CD4-positive, alpha-beta memory T cell (primary cell): ENCODE data around the gene LPP. TPM values are rescaled to one million over a fixed set of nuclear protein-coding genes. Genes with fewer than 3 reads are reported as not detected.

Experiments
- CTCF ChIA-PET: fragments of 350-600 bp; sonication (Branson Sonifier 250); formaldehyde crosslinking; loops from one replicate; lab custom pipeline; 2021; ENCODE audit warnings: inconsistent platforms; ENCODE audit not compliant: partially characterized antibody; lab: Charles Lee
- POLR2A ChIA-PET: fragments of 350-600 bp; sonication (Branson Sonifier 250); formaldehyde crosslinking; loops from one replicate; lab custom pipeline; 2021; ENCODE audit not compliant: partially characterized antibody; lab: Charles Lee
- DNase-seq, 5 donors: peaks; one replicate each; pipeline versions ENCODE4 v3.0.0 to v3.0.0-alpha.2; 2020 to 2022; ENCODE audit warnings: mixed read lengths in 1 of 5
- H3K27ac ChIP-seq: one replicate; pipeline ENCODE4 v1.7.0; 2013; ENCODE audit warnings: low read depth, low read length
- H3K27me3 ChIP-seq: 2 replicates; pipeline ENCODE4 v1.7.0; 2013; ENCODE audit warnings: mild to moderate bottlenecking, low read length, moderate library complexity; ENCODE audit not compliant: insufficient read depth
- H3K36me3 ChIP-seq: 2 replicates; pipeline ENCODE4 v1.7.0; 2013; ENCODE audit warnings: mild to moderate bottlenecking, low read length, moderate library complexity; ENCODE audit not compliant: insufficient read depth
- H3K4me1 ChIP-seq: 2 replicates; pipeline ENCODE4 v1.7.0; 2013; ENCODE audit warnings: mild to moderate bottlenecking, low read length, moderate library complexity; ENCODE audit not compliant: insufficient read depth
- H3K4me3 ChIP-seq, 2 donors: one replicate each; pipeline ENCODE4 v1.7.0; 2013; ENCODE audit warnings: low read length in 2 of 2, mild to moderate bottlenecking in 1 of 2
- H3K9me3 ChIP-seq, 2 donors: one replicate each; pipeline ENCODE4 v1.7.0; 2013; ENCODE audit warnings: low read length in 2 of 2, control low read depth in 1 of 2; ENCODE audit not compliant: control insufficient read depth in 1 of 2
- H3K27ac Mint-ChIP-seq, 7 donors: one replicate each; pipeline ENCODE4 v1.8.0; 2020 to 2021; ENCODE audit warnings: mixed read lengths in 7 of 7, mild to moderate bottlenecking in 6 of 7, inconsistent platforms in 3 of 7, moderate library complexity in 3 of 7
- H3K27me3 Mint-ChIP-seq, 2 donors: one replicate each; pipeline ENCODE4 v1.8.0; 2020 to 2021; ENCODE audit warnings: mixed read lengths in 2 of 2
- H3K36me3 Mint-ChIP-seq, 2 donors: one replicate each; pipeline ENCODE4 v1.8.0; 2020 to 2021; ENCODE audit warnings: mixed read lengths in 2 of 2, inconsistent platforms in 1 of 2, mild to moderate bottlenecking in 1 of 2
- H3K4me1 Mint-ChIP-seq, 4 donors: one replicate each; pipeline ENCODE4 v1.8.0; 2020 to 2021; ENCODE audit warnings: mixed read lengths in 4 of 4, mild to moderate bottlenecking in 1 of 4
- H3K4me3 Mint-ChIP-seq, 8 donors: one replicate each; pipeline ENCODE4 v1.8.0; 2020 to 2021; ENCODE audit warnings: mixed read lengths in 8 of 8, mild to moderate bottlenecking in 7 of 8, moderate library complexity in 6 of 8, inconsistent platforms in 3 of 8
- H3K9me3 Mint-ChIP-seq, 8 donors: one replicate each; pipeline ENCODE4 v1.8.0; 2020 to 2021; ENCODE audit warnings: mixed read lengths in 8 of 8, mild to moderate bottlenecking in 5 of 8, inconsistent platforms in 3 of 8, moderate library complexity in 1 of 8
- intact Hi-C: fragments of 100-400 bp; cut with micrococcal nuclease; formaldehyde crosslinking; loops from one replicate; pipeline ENCODE4 v1.15.1; 2023
- polyA plus RNA-seq, 2 donors: library from polyadenylated mRNA; unstranded; fragments of 300-500 nt; fragmentation: Illumina TruSeq; gene quantifications; one replicate each; pipeline ENCODE4 v1.2.3, GENCODE V29; 2021
- total RNA-seq, 2 experiments: library from RNA; stranded (reverse); gene quantifications; one replicate each; pipeline ENCODE4 v1.2.3, GENCODE V29; 2021

The LPP gene
- total and polyA plus RNA-seq, 4 experiments from 2014 or later: 10.4 to 27.2 (median 24.7) TPM

DNA sequence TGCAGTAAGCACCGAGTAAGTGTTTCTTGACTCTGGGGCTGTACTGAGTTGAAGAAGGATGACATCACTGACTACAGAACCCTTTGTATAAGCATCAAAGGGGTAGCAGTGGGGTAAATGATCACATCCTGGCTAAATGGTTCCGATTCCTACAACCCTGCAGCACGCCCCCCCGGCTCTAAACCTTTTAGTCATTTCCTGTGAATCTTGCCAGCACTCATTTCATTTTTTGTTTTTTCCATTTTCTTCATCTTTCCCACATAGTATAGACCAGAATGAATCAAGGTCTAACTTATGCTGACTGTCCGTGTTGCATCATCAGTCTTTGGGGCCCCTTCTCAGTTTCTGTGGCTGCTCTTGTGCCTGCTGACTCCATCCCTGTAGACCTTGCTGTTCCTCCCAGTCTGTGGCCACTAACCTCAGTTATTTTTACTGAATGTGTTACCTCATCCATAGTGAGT is 634.7 kb downstream of the LPP start:
- H3K36me3 Mint-ChIP-seq: peaks cover 4 to 7% of the 10 kb centered on the region in 2 donors
- H3K27me3 Mint-ChIP-seq: no peaks in the 10 kb centered on the region
- ChIA-PET POLR2A (no interaction called here), CTCF (interaction anchor here (1.7 to 2.5 kb wide), 2 partner anchors 32 to 1048 kb away, joined by 4 to 11 read pairs; no protein-coding TSS in a partner anchor)
- peaks cover 0 to 3% (median 0%) of the 10 kb centered on the region in 4 donors for H3K4me1 Mint-ChIP-seq
- Histone ChIP-seq H3K27ac (no peak overlapping the region), H3K4me1 (peaks cover 18% of the 10 kb centered on the region), H3K9me3 (no peaks in the 10 kb centered on the region), H3K4me3 (no peak overlapping the region), H3K27me3 (no peaks in the 10 kb centered on the region), H3K36me3 (no peaks in the 10 kb centered on the region)
- intact Hi-C loops: no loop called here
- H3K4me3 Mint-ChIP-seq: no peak overlapping the region
- no peak overlapping the region for H3K27ac Mint-ChIP-seq
- peak; percentile 31 to 79 (median 50) for DNase-seq
- H3K9me3 Mint-ChIP-seq: no peaks in the 10 kb centered on the region

DNA sequence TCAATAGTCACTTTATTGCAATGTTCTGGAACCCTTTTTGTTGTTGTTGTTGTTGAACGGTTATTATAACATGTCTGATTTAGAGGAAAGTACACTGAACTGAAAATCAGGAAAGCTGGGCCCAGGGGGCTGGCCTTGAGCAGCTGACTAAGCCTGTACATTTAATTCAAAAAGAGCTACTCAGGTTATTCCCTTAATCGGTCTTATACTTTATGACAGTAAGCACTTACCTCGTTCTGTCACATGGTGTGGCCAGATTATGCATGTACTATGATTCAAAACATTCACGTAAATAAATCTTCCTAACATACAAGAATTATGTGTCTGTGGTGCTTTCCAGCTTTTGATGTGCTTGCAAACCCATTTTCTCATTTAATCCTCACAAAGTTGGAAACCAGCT is 635.3 kb downstream of the LPP start:
- H3K9me3 Mint-ChIP-seq: no peaks in the 10 kb centered on the region
- peaks cover 18% of the 10 kb centered on the region for H3K4me1 ChIP-seq
- H3K27me3 Mint-ChIP-seq: no peaks in the 10 kb centered on the region
- H3K4me3 Mint-ChIP-seq: no peak overlapping the region
- H3K27me3 ChIP-seq: no peaks in the 10 kb centered on the region
- H3K27ac ChIP-seq: no peak overlapping the region
- CTCF ChIA-PET: interaction anchor here (2.5 kb wide), 1 partner anchor 1049 kb away, joined by 11 read pairs; no protein-coding TSS in a partner anchor
- intact Hi-C loops: no loop called here
- POLR2A ChIA-PET: no interaction called here
- H3K27ac Mint-ChIP-seq: no peak overlapping the region
- H3K4me3 ChIP-seq: no peak overlapping the region
- H3K4me1 Mint-ChIP-seq: peaks cover 0 to 3% (median 0%) of the 10 kb centered on the region in 4 donors
- no peaks in the 10 kb centered on the region for H3K36me3 ChIP-seq
- H3K9me3 ChIP-seq: no peaks in the 10 kb centered on the region
- no peak for DNase-seq
- peaks cover 4 to 7% of the 10 kb centered on the region in 2 donors for H3K36me3 Mint-ChIP-seq

DNA sequence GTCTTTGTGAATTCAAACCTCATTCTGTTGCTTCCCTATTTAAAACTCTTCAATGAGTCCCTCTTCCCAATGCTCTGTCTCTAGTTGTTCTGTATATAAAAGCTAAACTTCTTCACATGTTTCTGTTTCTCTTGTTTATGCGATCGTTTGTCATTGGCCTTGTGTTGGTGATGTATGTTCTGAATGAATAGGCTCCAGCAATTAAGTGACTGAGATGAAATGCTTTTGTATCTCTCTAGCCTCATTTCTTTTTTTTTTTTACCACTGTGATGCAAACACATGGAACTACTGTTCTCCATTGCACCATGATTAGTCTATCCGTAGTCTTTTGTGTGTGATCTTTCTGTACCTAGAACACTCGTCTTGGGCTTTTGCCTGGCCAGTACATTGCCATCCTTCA is 637.4 kb downstream of the LPP start:
- ChIA-PET CTCF (interaction anchor here (1.0 kb wide), 1 partner anchor 1051 kb away, joined by 3 read pairs; no protein-coding TSS in a partner anchor), POLR2A (no interaction called here)
- Histone ChIP-seq H3K4me3 (no peak overlapping the region), H3K36me3 (no peaks in the 10 kb centered on the region), H3K9me3 (no peaks in the 10 kb centered on the region), H3K27me3 (no peaks in the 10 kb centered on the region), H3K4me1 (peaks cover 18% of the 10 kb centered on the region), H3K27ac (no peak overlapping the region)
- no peaks in the 10 kb centered on the region for H3K4me1 Mint-ChIP-seq
- no peaks in the 10 kb centered on the region for H3K9me3 Mint-ChIP-seq
- no peak for DNase-seq
- H3K36me3 Mint-ChIP-seq: peaks cover 4 to 18% of the 10 kb centered on the region in 2 donors
- H3K4me3 Mint-ChIP-seq: no peak overlapping the region
- intact Hi-C loops: no loop called here
- H3K27ac Mint-ChIP-seq: peak overlapping the region in 2 of 7 donors; percentile 2 to 28
- no peaks in the 10 kb centered on the region for H3K27me3 Mint-ChIP-seq

DNA sequence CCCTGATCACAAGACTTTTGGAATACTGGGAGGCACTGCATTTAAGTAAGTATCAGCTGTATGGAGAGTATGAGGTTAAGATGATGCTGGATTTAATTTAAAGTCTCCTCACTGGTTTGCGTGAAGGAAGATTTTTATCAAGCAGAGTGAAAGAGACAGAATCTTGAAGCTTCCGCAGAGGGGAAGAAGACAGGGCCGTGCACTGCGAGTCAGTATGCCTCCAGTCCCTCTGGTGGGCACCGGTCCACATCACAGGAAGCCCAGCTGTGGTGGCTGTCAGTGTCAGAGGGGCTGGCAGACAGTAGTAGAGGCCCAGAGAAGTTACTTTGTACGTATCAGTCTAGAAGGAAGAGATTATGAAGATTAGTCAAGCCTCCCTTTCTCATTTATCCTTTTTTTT is 638.8 kb downstream of the LPP start:
- Histone ChIP-seq H3K4me3 (no peak overlapping the region), H3K36me3 (no peaks in the 10 kb centered on the region), H3K4me1 (peaks cover 12% of the 10 kb centered on the region), H3K9me3 (no peaks in the 10 kb centered on the region), H3K27me3 (no peaks in the 10 kb centered on the region), H3K27ac (no peak overlapping the region)
- Mint-ChIP-seq H3K4me1 (peaks cover 0 to 2% (median 0%) of the 10 kb centered on the region in 4 donors), H3K9me3 (no peaks in the 10 kb centered on the region), H3K27ac (no peak overlapping the region), H3K36me3 (peaks cover 4 to 26% of the 10 kb centered on the region in 2 donors), H3K27me3 (no peaks in the 10 kb centered on the region), H3K4me3 (no peak overlapping the region)
- POLR2A ChIA-PET: no interaction called here
- CTCF ChIA-PET: interaction anchor here (0.6 to 1.0 kb wide), 2 partner anchors 35 to 160 kb away, joined by 3 to 4 read pairs; no protein-coding TSS in a partner anchor
- no peak for DNase-seq
- intact Hi-C loops: no loop called here

DNA sequence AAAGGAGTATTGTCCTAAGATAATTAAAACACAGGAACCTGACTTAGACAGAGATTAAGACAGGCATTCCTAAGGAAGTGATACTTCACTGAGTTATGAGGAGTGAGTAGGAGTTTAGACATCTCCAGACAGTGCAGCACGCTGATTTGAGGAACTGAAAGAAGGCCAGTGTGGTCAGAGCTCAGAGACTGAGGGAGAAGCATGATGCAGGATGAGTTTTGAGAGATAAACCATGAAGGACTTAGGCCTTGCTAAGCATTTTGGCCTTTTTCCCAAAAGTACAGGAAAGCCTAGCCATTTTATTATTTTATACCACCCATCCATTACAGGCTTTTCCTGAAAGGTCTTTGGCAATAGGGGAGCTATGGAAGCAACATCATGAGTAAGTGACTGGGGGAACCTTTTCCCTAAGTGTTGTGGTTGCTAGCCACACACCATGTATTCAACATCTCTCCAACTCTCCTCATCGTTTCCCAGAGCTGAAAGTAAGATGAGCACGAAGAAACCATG is 642.2 kb downstream of the LPP start:
- no peak for DNase-seq
- H3K4me1 Mint-ChIP-seq: peaks cover 0 to 2% (median 1%) of the 10 kb centered on the region in 4 donors
- no peak overlapping the region for H3K4me3 Mint-ChIP-seq
- no peaks in the 10 kb centered on the region for H3K27me3 ChIP-seq
- H3K9me3 Mint-ChIP-seq: no peaks in the 10 kb centered on the region
- H3K27ac Mint-ChIP-seq: peak overlapping the region in 1 of 7 donors; percentile 45
- no peak overlapping the region for H3K4me3 ChIP-seq
- peaks cover 4 to 31% of the 10 kb centered on the region in 2 donors for H3K36me3 Mint-ChIP-seq
- CTCF ChIA-PET: no interaction called here
- no peaks in the 10 kb centered on the region for H3K36me3 ChIP-seq
- H3K9me3 ChIP-seq: no peaks in the 10 kb centered on the region
- no peaks in the 10 kb centered on the region for H3K4me1 ChIP-seq
- intact Hi-C loops: no loop called here
- POLR2A ChIA-PET: no interaction called here
- no peaks in the 10 kb centered on the region for H3K27me3 Mint-ChIP-seq
- no peak overlapping the region for H3K27ac ChIP-seq

DNA sequence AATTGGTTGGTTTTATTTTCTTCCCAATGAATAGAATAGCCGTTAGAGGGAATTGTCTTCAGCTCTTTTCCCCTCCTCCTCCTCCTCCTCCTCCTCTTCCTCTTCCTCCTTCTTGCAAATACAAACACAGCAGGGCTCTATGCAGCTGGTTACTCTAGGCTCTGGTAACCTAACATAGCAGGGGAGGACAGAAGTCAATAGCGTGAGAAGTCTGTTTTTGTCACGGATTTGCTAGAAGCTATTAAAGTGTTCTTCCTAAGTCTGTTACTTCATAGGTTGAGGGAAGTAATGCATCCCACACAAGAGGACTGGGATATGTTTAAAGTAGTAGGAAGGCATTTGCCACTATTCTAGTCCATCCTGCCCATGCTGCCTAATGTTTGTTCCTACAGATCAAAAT is 643.1 kb downstream of the LPP start:
- Histone ChIP-seq H3K27ac (no peak overlapping the region), H3K4me3 (no peak overlapping the region), H3K9me3 (no peaks in the 10 kb centered on the region), H3K4me1 (no peaks in the 10 kb centered on the region), H3K36me3 (no peaks in the 10 kb centered on the region), H3K27me3 (no peaks in the 10 kb centered on the region)
- Mint-ChIP-seq H3K4me1 (peaks cover 0 to 2% (median 1%) of the 10 kb centered on the region in 4 donors), H3K36me3 (peaks cover 4 to 31% of the 10 kb centered on the region in 2 donors), H3K27ac (peak overlapping the region in 1 of 7 donors; percentile 13), H3K27me3 (no peaks in the 10 kb centered on the region), H3K9me3 (no peaks in the 10 kb centered on the region), H3K4me3 (no peak overlapping the region)
- DNase-seq: no peak
- intact Hi-C loops: no loop called here
- ChIA-PET POLR2A (no interaction called here), CTCF (interaction anchor here (3.0 kb wide), 1 partner anchor 1056 kb away, joined by 10 read pairs; no protein-coding TSS in a partner anchor)

DNA sequence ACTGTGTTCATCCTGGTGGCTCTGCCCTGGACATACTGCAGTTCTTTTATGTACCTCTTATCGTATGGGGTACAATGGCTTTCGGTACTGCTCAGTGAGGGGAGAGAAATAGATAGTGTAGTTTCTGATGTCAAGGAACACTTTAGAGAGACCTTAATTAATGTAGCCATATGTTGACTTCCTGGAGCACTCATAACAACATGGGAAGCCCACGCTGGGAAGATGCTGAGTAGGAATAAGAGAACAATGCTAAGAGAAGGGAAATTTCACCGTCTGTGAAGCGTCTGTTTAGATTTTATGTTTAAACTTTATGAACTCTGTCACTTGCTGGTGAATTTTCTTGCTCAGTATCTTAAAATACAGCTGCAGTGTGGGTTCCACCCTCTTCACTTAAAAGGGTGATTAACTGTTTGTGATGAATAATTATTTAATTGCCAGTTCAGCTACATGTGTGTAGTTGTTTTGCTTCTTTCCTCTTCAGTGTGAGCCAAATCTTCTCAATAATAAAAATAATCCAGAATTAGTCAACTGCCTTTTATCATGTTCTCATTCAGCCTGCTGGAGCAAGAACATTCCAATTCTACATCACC is 644.7 kb downstream of the LPP start:
- intact Hi-C loops: no loop called here
- Mint-ChIP-seq H3K4me1 (peaks cover 0 to 2% (median 1%) of the 10 kb centered on the region in 4 donors), H3K27me3 (no peaks in the 10 kb centered on the region), H3K9me3 (no peaks in the 10 kb centered on the region), H3K36me3 (peaks cover 0 to 24% of the 10 kb centered on the region in 2 donors), H3K4me3 (no peak overlapping the region), H3K27ac (peak overlapping the region in 1 of 7 donors; percentile 23)
- POLR2A ChIA-PET: no interaction called here
- H3K4me3 ChIP-seq: no peak overlapping the region
- no peak overlapping the region for H3K27ac ChIP-seq
- no peaks in the 10 kb centered on the region for H3K36me3 ChIP-seq
- H3K27me3 ChIP-seq: no peaks in the 10 kb centered on the region
- H3K4me1 ChIP-seq: no peaks in the 10 kb centered on the region
- CTCF ChIA-PET: interaction anchor here (3.0 kb wide), 1 partner anchor 1058 kb away, joined by 10 read pairs; no protein-coding TSS in a partner anchor
- no peaks in the 10 kb centered on the region for H3K9me3 ChIP-seq
- DNase-seq: no peak
